ENCODE measurements around the gene NDUFAF5. TPM values are rescaled to one million over a fixed set of nuclear protein-coding genes. Genes with fewer than 3 reads are reported as not detected.

Gene NDUFAF5
- total and polyA plus RNA-seq, 2 experiments from 2014 or later = 45.8 to 54.6 TPM

DNA sequence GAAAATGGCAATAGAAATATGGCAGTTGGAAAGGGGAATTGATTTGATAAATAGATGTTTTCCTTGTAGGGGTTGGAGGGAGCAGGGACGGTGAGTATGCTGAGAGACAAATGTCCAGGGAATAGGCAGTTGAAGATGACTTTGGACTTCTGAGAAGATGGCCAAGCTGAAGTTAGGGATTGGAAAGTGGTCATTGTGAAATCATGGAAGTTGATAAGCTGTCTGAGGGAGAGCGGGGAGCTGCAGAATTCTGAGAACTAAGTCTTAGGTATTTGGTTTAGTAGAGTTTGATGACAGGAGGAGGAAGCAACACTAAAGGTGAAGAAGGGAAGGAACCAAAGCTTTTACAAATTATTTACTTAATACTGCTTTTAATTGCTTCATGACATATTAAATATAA, 15.1 kb downstream of the NDUFAF5 start:
- peaks cover 74% of the 10 kb centered on the region for H3K36me3 ChIP-seq

DNA sequence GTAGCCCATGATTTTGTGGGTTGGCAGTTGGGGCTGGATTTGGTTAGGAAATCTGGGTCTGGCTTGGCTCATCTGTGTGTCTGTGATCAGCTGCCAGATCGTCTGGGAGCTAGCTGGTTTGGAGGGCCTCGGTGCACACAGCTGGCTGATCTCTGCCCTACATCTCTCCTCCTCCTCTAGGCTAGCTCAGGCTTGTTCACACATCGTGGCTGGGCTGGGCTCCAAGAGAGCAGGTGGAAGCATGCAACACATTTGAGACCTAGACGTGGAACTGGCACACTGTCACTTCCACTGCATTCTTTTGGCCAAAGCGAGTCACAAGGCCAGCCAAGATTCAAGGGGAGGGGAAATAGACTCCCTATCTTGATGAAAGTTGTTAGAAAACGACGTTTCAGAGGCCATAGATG, 15.9 kb downstream of the NDUFAF5 start:
- H3K36me3 ChIP-seq = peaks cover 72% of the 10 kb centered on the region
- DNase-seq (ENCODE audit: low read depth in 1 of 2, low spot score in 1 of 2) = peak; percentile 30 to 97

More for the DNA sequence above, 15.1 kb downstream of the NDUFAF5 start:
- H3K4me3 ChIP-seq = no peak overlapping the region
- H3K27ac ChIP-seq = no peak overlapping the region
- no peaks in the 10 kb centered on the region for H3K4me1 ChIP-seq (ENCODE audit: low read depth)
- TF ChIP-seq, protein P1, sequence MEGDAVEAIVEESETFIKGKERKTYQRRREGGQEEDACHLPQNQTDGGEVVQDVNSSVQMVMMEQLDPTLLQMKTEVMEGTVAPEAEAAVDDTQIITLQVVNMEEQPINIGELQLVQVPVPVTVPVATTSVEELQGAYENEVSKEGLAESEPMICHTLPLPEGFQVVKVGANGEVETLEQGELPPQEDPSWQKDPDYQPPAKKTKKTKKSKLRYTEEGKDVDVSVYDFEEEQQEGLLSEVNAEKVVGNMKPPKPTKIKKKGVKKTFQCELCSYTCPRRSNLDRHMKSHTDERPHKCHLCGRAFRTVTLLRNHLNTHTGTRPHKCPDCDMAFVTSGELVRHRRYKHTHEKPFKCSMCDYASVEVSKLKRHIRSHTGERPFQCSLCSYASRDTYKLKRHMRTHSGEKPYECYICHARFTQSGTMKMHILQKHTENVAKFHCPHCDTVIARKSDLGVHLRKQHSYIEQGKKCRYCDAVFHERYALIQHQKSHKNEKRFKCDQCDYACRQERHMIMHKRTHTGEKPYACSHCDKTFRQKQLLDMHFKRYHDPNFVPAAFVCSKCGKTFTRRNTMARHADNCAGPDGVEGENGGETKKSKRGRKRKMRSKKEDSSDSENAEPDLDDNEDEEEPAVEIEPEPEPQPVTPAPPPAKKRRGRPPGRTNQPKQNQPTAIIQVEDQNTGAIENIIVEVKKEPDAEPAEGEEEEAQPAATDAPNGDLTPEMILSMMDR (IDR thresholded peaks at IDR 0.05; ENCODE audit: low read depth, low read length) = no peak
- peak in 1 of 2 donors; percentile 16 for DNase-seq (ENCODE audit: low read depth in 1 of 2, low spot score in 1 of 2)
- H3K9me3 ChIP-seq (ENCODE audit: low read depth) = no peaks in the 10 kb centered on the region
- no peaks in the 10 kb centered on the region for H3K27me3 ChIP-seq

DNA sequence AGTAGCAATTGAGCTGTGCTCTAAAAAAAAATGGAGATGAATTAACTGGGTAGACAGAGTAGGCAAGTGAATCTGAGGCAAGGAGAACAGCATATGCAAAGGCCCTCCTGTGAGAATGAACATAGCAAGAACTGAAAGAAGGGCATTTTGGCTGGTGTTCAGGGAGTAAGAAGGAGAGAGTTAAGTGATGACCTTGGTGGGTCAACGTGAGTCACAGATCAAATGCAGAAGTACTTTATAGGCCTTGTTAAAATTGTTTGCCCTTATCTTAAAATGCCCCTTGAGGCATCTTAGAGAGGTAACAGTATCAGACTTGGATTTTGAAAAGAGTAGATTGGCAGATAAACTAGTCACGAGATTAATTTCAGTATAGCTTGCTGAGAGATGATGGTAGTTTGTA, 24.5 kb downstream of the NDUFAF5 start:
- Histone ChIP-seq H3K27me3 (no peaks in the 10 kb centered on the region), H3K27ac (no peak overlapping the region), H3K36me3 (peaks cover 53% of the 10 kb centered on the region), H3K4me1 (ENCODE audit: low read depth) (no peaks in the 10 kb centered on the region), H3K9me3 (ENCODE audit: low read depth) (no peaks in the 10 kb centered on the region), H3K4me3 (no peak overlapping the region)
- DNase-seq (ENCODE audit: low read depth in 1 of 2, low spot score in 1 of 2) = no peak
- TF ChIP-seq, protein P1 (IDR thresholded peaks at IDR 0.05; ENCODE audit: low read depth, low read length) = no peak

More for the DNA sequence above, 15.9 kb downstream of the NDUFAF5 start:
- Histone ChIP-seq H3K4me3 (no peak overlapping the region), H3K9me3 (ENCODE audit: low read depth) (no peaks in the 10 kb centered on the region), H3K27ac (peak overlapping the region; percentile 24), H3K4me1 (ENCODE audit: low read depth) (no peaks in the 10 kb centered on the region), H3K27me3 (no peaks in the 10 kb centered on the region)
- TF ChIP-seq, protein P1 (IDR thresholded peaks at IDR 0.05; ENCODE audit: low read depth, low read length) = no peak

DNA sequence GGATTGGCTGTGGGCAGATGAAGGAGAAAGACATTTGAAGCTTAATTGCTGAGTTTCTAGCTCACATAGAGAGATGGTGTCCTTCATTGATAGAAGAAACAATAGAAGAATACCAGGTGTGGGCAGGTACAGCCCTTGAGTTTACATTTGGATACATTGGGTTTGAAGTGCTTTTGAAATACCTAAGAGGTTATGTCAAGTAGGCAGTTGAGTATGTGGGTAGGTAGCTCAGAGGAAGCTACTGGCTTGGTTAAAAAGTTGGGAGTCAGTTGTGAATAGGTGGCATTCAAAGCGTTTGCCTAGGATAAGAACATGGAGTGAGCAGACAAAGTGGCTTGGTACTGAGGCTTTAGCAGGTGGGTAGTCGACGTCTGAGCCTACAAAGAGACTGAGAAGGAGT, 25.0 kb downstream of the NDUFAF5 start:
- peaks cover 52% of the 10 kb centered on the region for H3K36me3 ChIP-seq

DNA sequence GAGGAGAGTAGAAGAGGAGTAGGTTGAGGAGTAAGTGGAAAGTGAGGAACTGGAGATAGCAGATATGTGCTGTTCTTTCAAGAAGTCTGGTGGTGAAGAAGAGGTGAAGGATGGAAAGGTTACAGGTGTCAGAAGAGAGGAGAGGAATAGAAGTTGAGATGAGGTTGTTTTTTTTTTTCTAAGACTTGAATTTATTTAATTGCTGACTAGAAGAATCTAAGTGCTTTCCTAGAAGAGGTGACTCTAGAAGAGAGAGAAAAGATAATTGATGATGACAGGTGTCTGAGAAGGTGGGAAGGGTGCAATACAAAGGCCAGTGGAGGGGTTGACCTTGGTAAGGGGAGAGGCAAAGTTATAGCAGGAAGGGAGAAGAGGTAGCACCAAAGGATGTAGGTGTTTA, 25.6 kb downstream of the NDUFAF5 start:
- TF ChIP-seq, protein P1 (IDR thresholded peaks at IDR 0.05; ENCODE audit: low read depth, low read length) = no peak
- Histone ChIP-seq H3K36me3 (peaks cover 51% of the 10 kb centered on the region), H3K27me3 (no peaks in the 10 kb centered on the region), H3K4me1 (ENCODE audit: low read depth) (no peaks in the 10 kb centered on the region), H3K4me3 (no peak overlapping the region), H3K9me3 (ENCODE audit: low read depth) (no peaks in the 10 kb centered on the region), H3K27ac (no peak overlapping the region)
- no peak for DNase-seq (ENCODE audit: low read depth in 1 of 2, low spot score in 1 of 2)

More for the DNA sequence above, 25.0 kb downstream of the NDUFAF5 start:
- DNase-seq (ENCODE audit: low read depth in 1 of 2, low spot score in 1 of 2) = no peak
- H3K9me3 ChIP-seq (ENCODE audit: low read depth) = no peaks in the 10 kb centered on the region
- no peak overlapping the region for H3K4me3 ChIP-seq
- TF ChIP-seq, protein P1 (IDR thresholded peaks at IDR 0.05; ENCODE audit: low read depth, low read length) = no peak
- H3K27me3 ChIP-seq = no peaks in the 10 kb centered on the region
- H3K4me1 ChIP-seq (ENCODE audit: low read depth) = no peaks in the 10 kb centered on the region
- no peak overlapping the region for H3K27ac ChIP-seq

DNA sequence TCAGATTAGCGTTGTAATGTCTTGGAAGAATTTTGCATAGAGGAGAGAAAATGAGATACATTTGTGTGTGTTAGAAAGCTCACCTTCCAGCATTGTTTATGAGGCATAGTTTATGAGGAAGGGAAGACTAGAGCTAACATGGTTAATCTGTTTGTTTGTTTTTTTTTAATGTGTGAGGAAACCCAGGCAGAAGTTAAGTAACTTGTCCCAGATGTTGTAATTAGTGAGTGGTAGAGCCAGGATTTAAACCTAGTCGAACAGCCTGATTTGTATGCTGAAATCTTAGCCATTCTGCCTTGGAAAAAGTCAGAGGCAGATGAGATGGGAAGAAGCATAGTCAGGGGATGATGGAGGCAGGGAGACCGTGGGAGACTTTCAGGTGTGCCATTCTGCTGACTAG, 29.1 kb downstream of the NDUFAF5 start:
- Histone ChIP-seq H3K9me3 (ENCODE audit: low read depth) (no peaks in the 10 kb centered on the region), H3K4me3 (no peak overlapping the region), H3K4me1 (ENCODE audit: low read depth) (no peaks in the 10 kb centered on the region), H3K27me3 (no peaks in the 10 kb centered on the region), H3K27ac (no peak overlapping the region), H3K36me3 (peaks cover 71% of the 10 kb centered on the region)
- DNase-seq (ENCODE audit: low read depth in 1 of 2, low spot score in 1 of 2) = no peak
- TF ChIP-seq, protein P1 (IDR thresholded peaks at IDR 0.05; ENCODE audit: low read depth, low read length) = no peak
